ENCODE measurements around the gene MIPOL1. TPM values are rescaled to one million over a fixed set of nuclear protein-coding genes. Genes with fewer than 3 reads are reported as not detected.

MIPOL1 gene
- total RNA-seq, 1 donor from 2014 or later, result 18.4 TPM

DNA sequence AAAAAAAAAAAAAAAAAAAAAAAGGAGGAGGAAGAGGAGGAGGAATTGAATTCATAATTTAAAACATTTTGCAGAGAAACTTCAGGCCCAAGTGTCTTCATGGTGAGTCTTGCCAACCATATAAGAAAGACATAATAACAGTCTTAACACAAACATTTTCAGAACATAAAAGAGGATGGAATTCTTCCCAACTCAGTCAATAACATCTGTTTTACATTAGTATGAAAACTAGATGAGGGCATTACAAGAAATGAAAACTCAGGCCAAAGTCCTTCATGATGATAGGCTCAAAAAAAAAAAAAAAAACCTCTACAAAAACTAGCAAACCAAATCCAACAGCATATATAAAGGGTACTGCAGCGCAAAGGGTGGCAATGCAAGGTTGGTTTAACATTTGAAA, 245.7 kb downstream of the MIPOL1 start:
- H3K36me3 ChIP-seq, result no peaks in the 10 kb centered on the region
- no peak for DNase-seq (ENCODE audit: low spot score)
- H3F3A ChIP-seq (ENCODE audit: low read depth), result no peaks in the 10 kb centered on the region
- no peaks in the 10 kb centered on the region for H4K20me1 ChIP-seq (ENCODE audit: low read depth)
- H3K79me2 ChIP-seq (ENCODE audit: low read depth), result no peaks in the 10 kb centered on the region
- Mint-ChIP-seq H3K27ac (no peak overlapping the region), H3K4me3 (no peak overlapping the region), H3K36me3 (no peaks in the 10 kb centered on the region), H3K27me3 (ENCODE audit: insufficient read depth, low read depth) (no peaks in the 10 kb centered on the region), H3K4me1 (peaks cover 1% of the 10 kb centered on the region), H3K9me3 (no peaks in the 10 kb centered on the region)
- no peak overlapping the region for H3K9ac ChIP-seq
- TF ChIP-seq, protein P1, sequence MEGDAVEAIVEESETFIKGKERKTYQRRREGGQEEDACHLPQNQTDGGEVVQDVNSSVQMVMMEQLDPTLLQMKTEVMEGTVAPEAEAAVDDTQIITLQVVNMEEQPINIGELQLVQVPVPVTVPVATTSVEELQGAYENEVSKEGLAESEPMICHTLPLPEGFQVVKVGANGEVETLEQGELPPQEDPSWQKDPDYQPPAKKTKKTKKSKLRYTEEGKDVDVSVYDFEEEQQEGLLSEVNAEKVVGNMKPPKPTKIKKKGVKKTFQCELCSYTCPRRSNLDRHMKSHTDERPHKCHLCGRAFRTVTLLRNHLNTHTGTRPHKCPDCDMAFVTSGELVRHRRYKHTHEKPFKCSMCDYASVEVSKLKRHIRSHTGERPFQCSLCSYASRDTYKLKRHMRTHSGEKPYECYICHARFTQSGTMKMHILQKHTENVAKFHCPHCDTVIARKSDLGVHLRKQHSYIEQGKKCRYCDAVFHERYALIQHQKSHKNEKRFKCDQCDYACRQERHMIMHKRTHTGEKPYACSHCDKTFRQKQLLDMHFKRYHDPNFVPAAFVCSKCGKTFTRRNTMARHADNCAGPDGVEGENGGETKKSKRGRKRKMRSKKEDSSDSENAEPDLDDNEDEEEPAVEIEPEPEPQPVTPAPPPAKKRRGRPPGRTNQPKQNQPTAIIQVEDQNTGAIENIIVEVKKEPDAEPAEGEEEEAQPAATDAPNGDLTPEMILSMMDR (IDR thresholded peaks at IDR 0.05), result no peak
- no peak for TF ChIP-seq EZH2 (IDR thresholded peaks at IDR 0.05)
- no peak for TF ChIP-seq EZH2phosphoT487 (IDR thresholded peaks at IDR 0.05)
- H3K9me3 ChIP-seq (ENCODE audit: low read depth), result no peaks in the 10 kb centered on the region
- H3K4me1 ChIP-seq, result no peaks in the 10 kb centered on the region
- H2AFZ ChIP-seq (replicated peaks), result no peak overlapping the region
- H3K27me3 ChIP-seq, result no peaks in the 10 kb centered on the region
- H3K27ac ChIP-seq, result no peak overlapping the region
- no peak overlapping the region for H3K4me2 ChIP-seq
- no peak overlapping the region for H3K4me3 ChIP-seq

- no peaks in the 10 kb centered on the region for H3K36me3 ChIP-seq
- Mint-ChIP-seq H3K4me1 (no peaks in the 10 kb centered on the region), H3K27me3 (ENCODE audit: insufficient read depth, low read depth) (no peaks in the 10 kb centered on the region), H3K27ac (no peak overlapping the region), H3K4me3 (no peak overlapping the region), H3K9me3 (no peaks in the 10 kb centered on the region), H3K36me3 (no peaks in the 10 kb centered on the region)
- no peaks in the 10 kb centered on the region for H3K9me3 ChIP-seq (ENCODE audit: low read depth)
- H3K79me2 ChIP-seq (ENCODE audit: low read depth), result no peaks in the 10 kb centered on the region
- H3K4me2 ChIP-seq, result no peak overlapping the region
- no peak overlapping the region for H3K27ac ChIP-seq
- no peaks in the 10 kb centered on the region for H3F3A ChIP-seq (ENCODE audit: low read depth)
- H4K20me1 ChIP-seq (ENCODE audit: low read depth), result no peaks in the 10 kb centered on the region
- H3K27me3 ChIP-seq, result no peaks in the 10 kb centered on the region
- no peak overlapping the region for H3K9ac ChIP-seq
- no peak overlapping the region for H2AFZ ChIP-seq (replicated peaks)
- H3K4me1 ChIP-seq, result no peaks in the 10 kb centered on the region
- DNase-seq (ENCODE audit: low spot score), result no peak
- no peak for TF ChIP-seq EZH2 (IDR thresholded peaks at IDR 0.05)
- no peak for TF ChIP-seq EZH2phosphoT487 (IDR thresholded peaks at IDR 0.05)
- TF ChIP-seq, protein P1 (IDR thresholded peaks at IDR 0.05), result no peak
- H3K4me3 ChIP-seq, result no peak overlapping the region
Observed at GRCh38 chr14:37447883-37448391, 250.2 kb downstream of the MIPOL1 start.

DNA sequence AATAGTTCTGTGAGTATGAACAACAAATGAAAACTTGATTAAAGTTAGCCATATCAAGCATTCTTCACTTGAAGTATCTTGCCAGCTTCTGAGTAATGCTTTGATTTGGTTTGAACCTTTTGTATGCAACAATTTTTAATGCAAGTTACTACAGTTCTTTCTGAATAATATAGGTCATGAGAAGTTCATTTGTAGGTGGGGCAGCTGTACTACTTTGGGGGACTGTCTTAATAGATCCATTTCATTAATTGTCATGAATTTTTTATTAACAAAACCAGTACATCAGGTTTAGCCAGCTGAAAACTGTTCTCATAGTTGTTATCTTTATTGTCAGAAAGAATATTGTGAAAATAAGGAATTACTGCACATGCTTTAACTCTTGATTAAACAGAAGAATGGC, 254.6 kb downstream of the MIPOL1 start:
- H3K27me3 ChIP-seq, result no peaks in the 10 kb centered on the region
- no peak overlapping the region for H3K4me2 ChIP-seq
- Mint-ChIP-seq H3K4me3 (no peak overlapping the region), H3K4me1 (no peaks in the 10 kb centered on the region), H3K27me3 (ENCODE audit: insufficient read depth, low read depth) (no peaks in the 10 kb centered on the region), H3K9me3 (no peaks in the 10 kb centered on the region), H3K27ac (no peak overlapping the region), H3K36me3 (no peaks in the 10 kb centered on the region)
- no peaks in the 10 kb centered on the region for H3K4me1 ChIP-seq
- H3F3A ChIP-seq (ENCODE audit: low read depth), result no peaks in the 10 kb centered on the region
- TF ChIP-seq EZH2 (IDR thresholded peaks at IDR 0.05), result no peak
- TF ChIP-seq, protein P1 (IDR thresholded peaks at IDR 0.05), result no peak
- TF ChIP-seq EZH2phosphoT487 (IDR thresholded peaks at IDR 0.05), result no peak
- no peaks in the 10 kb centered on the region for H3K9me3 ChIP-seq (ENCODE audit: low read depth)
- H3K79me2 ChIP-seq (ENCODE audit: low read depth), result no peaks in the 10 kb centered on the region
- no peak overlapping the region for H3K27ac ChIP-seq
- no peak overlapping the region for H3K9ac ChIP-seq
- H3K36me3 ChIP-seq, result no peaks in the 10 kb centered on the region
- no peak overlapping the region for H2AFZ ChIP-seq (replicated peaks)
- no peaks in the 10 kb centered on the region for H4K20me1 ChIP-seq (ENCODE audit: low read depth)
- H3K4me3 ChIP-seq, result no peak overlapping the region
- no peak for DNase-seq (ENCODE audit: low spot score)
